GM23338 (cell line): Measurements from ENCODE around the gene RTN4IP1. TPM values are rescaled to one million over a fixed set of nuclear protein-coding genes. Genes with fewer than 3 reads are reported as not detected.

Experiments
- ATAC-seq: fragments of 200-7000 bp; cut with Tn5 transposase; 3 replicates; pipeline ENCODE4 v1.9.1; 2020
- DNase-seq: peaks from one replicate; pipeline ENCODE4 v3.0.0-alpha.2; 2015; ENCODE audit warnings: low spot score
- H2AFZ ChIP-seq: fragments of 200-600 bp; sonication (generic); 2 replicates; pipeline ENCODE4 v1.8.0; 2016; ENCODE audit warnings: antibody characterized with exemption, mild to moderate bottlenecking, moderate library complexity
- H3F3A ChIP-seq: fragments of 200-600 bp; sonication (generic); replicated peaks from 2 replicates; pipeline ENCODE4 v1.8.0; 2017; ENCODE audit warnings: antibody characterized with exemption, mixed run types, low read depth
- H3K27ac ChIP-seq: fragments of 200-600 bp; sonication (generic); 2 replicates; pipeline ENCODE4 v1.6.1; 2016; ENCODE audit warnings: low read depth
- H3K27me3 ChIP-seq: fragments of 200-600 bp; sonication (generic); 2 replicates; pipeline ENCODE4 v1.8.0; 2016; ENCODE audit warnings: mild to moderate bottlenecking, mixed run types, moderate library complexity; ENCODE audit not compliant: insufficient read depth
- H3K36me3 ChIP-seq: fragments of 200-600 bp; sonication (generic); 2 replicates; pipeline ENCODE4 v1.8.0; 2016; ENCODE audit warnings: mild to moderate bottlenecking; ENCODE audit not compliant: insufficient read depth
- H3K4me1 ChIP-seq: fragments of 200-600 bp; sonication (generic); 2 replicates; pipeline ENCODE4 v1.8.0; 2016; ENCODE audit warnings: mild to moderate bottlenecking, moderate library complexity; ENCODE audit not compliant: insufficient read depth
- H3K4me2 ChIP-seq: fragments of 200-600 bp; sonication (generic); 2 replicates; pipeline ENCODE4 v1.7.1; 2017; ENCODE audit warnings: mixed run types
- H3K4me3 ChIP-seq: fragments of 200-600 bp; sonication (generic); 2 replicates; pipeline ENCODE4 v1.6.1; 2016; ENCODE audit warnings: mixed run types
- H3K79me2 ChIP-seq: fragments of 200-600 bp; sonication (generic); replicated peaks from 2 replicates; pipeline ENCODE4 v1.8.0; 2017; ENCODE audit warnings: mild to moderate bottlenecking; ENCODE audit not compliant: insufficient read depth
- H3K9me2 ChIP-seq: fragments of 200-600 bp; sonication (generic); 2 replicates; pipeline ENCODE4 v1.8.0; 2017; ENCODE audit not compliant: insufficient read depth
- H4K20me1 ChIP-seq: fragments of 200-600 bp; sonication (generic); replicated peaks from 2 replicates; pipeline ENCODE4 v1.8.0; 2017; ENCODE audit warnings: mild to moderate bottlenecking; ENCODE audit not compliant: insufficient read depth
- H3K27ac Mint-ChIP-seq: 2 replicates; pipeline ENCODE4 v1.8.0; 2020; ENCODE audit warnings: inconsistent platforms, mild to moderate bottlenecking, moderate library complexity, mixed read lengths
- H3K27me3 Mint-ChIP-seq: 3 replicates; pipeline ENCODE4 v1.8.0; 2022; ENCODE audit warnings: low read depth, mild to moderate bottlenecking, moderate library complexity, mixed read lengths, inconsistent platforms; ENCODE audit not compliant: insufficient read depth, poor library complexity
- H3K36me3 Mint-ChIP-seq: 3 replicates; pipeline ENCODE4 v1.8.0; 2021; ENCODE audit warnings: low read depth, mild to moderate bottlenecking, inconsistent platforms, moderate library complexity, mixed read lengths
- H3K4me1 Mint-ChIP-seq: 3 replicates; pipeline ENCODE4 v1.8.0; 2020; ENCODE audit warnings: mild to moderate bottlenecking, inconsistent platforms, mixed read lengths
- H3K4me3 Mint-ChIP-seq: 3 replicates; pipeline ENCODE4 v1.8.0; 2021; ENCODE audit warnings: moderate library complexity, mild to moderate bottlenecking, inconsistent platforms, mixed read lengths
- H3K9me3 Mint-ChIP-seq: 3 replicates; pipeline ENCODE4 v1.8.0; 2020; ENCODE audit warnings: moderate library complexity, mild to moderate bottlenecking, inconsistent platforms, mixed read lengths
- CREB1 ChIP-seq: fragments of 250-450 bp; sonication (Bioruptor Pico); IDR thresholded peaks from 2 replicates; pipeline ENCODE4 v1.5.0; 2020; ENCODE audit warnings: low read depth, mild to moderate bottlenecking, moderate library complexity
- CTCF ChIP-seq, 2 experiments: fragments of 200-600 bp in 1 of 2; sonication (generic) in 1 of 2; conservative IDR thresholded peaks; 2 replicates each; pipeline versions ENCODE4 v1.5.1 to v1.6.1; 2016 to 2017; ENCODE audit warnings: antibody characterized with exemption in 2 of 2, low read depth in 2 of 2, mild to moderate bottlenecking in 2 of 2, moderate library complexity in 1 of 2
- ETS1 ChIP-seq: IDR thresholded peaks from 2 replicates; pipeline ENCODE4 v1.6.1; 2016; ENCODE audit warnings: antibody characterized with exemption
- EZH2 ChIP-seq: fragments of 200-600 bp; sonication (generic); IDR thresholded peaks from one replicate; pipeline ENCODE4 v1.8.0; 2017; ENCODE audit warnings: antibody characterized with exemption, mild to moderate bottlenecking, low read depth; ENCODE audit not compliant: unreplicated experiment
- EZH2phosphoT487 ChIP-seq: fragments of 200-600 bp; sonication (generic); IDR thresholded peaks from one replicate; pipeline ENCODE4 v1.8.1; 2018; ENCODE audit warnings: antibody characterized with exemption; ENCODE audit not compliant: unreplicated experiment
- JUNB ChIP-seq: IDR thresholded peaks from one replicate; pipeline ENCODE4 v1.6.1; 2016; ENCODE audit warnings: antibody characterized with exemption; ENCODE audit not compliant: unreplicated experiment
- NANOG ChIP-seq: IDR thresholded peaks from 2 replicates; pipeline ENCODE4 v1.6.1; 2016; ENCODE audit warnings: antibody characterized with exemption, borderline replicate concordance
- POLR2AphosphoS5 ChIP-seq: IDR thresholded peaks from 2 replicates; pipeline ENCODE4 v1.6.1; 2016; ENCODE audit warnings: antibody characterized with exemption, low read depth
- REST ChIP-seq: IDR thresholded peaks from one replicate; pipeline ENCODE4 v1.6.1; 2018; ENCODE audit warnings: antibody characterized with exemption; ENCODE audit not compliant: unreplicated experiment
- STAT1 ChIP-seq: IDR thresholded peaks from one replicate; pipeline ENCODE4 v1.6.1; 2016; ENCODE audit warnings: antibody characterized with exemption; ENCODE audit not compliant: unreplicated experiment
- ZNF114 ChIP-seq: fragments of 250-450 bp; sonication (Bioruptor Pico); IDR thresholded peaks from 2 replicates; pipeline ENCODE4 v1.5.0; 2020; ENCODE audit warnings: mild to moderate bottlenecking, moderate library complexity
- ZNF331 ChIP-seq: fragments of 250-450 bp; sonication (Bioruptor Pico); IDR thresholded peaks from 2 replicates; pipeline ENCODE4 v1.5.0; 2020; ENCODE audit warnings: low read depth, mild to moderate bottlenecking, moderate library complexity
- ZNF462 ChIP-seq: fragments of 250-450 bp; sonication (Bioruptor Pico); IDR thresholded peaks from 2 replicates; pipeline ENCODE4 v1.5.0; 2020; ENCODE audit warnings: mild to moderate bottlenecking, moderate library complexity
- polyA plus RNA-seq: library from polyadenylated mRNA; unstranded; fragments of >200 nt; fragmentation: Nextera tagmentation; extraction: Ambion mirVana; gene quantifications from 2 replicates; pipeline ENCODE4 v1.2.1, GENCODE V29; 2016
- total RNA-seq: library from RNA; depleted of rRNA; stranded (reverse); fragments of >200 nt; shearing (Covaris generic); gene quantifications from 2 replicates; pipeline ENCODE4 v1.2.3, GENCODE V29; 2014

Gene RTN4IP1
- total and polyA plus RNA-seq, 2 experiments from 2014 or later, result 14.5 to 17.5 TPM

- Histone ChIP-seq H3K9me2 (no peaks in the 10 kb centered on the region), H3K4me3 (no peak overlapping the region), H4K20me1 (no peaks in the 10 kb centered on the region), H3K4me2 (no peak overlapping the region), H3K79me2 (peaks cover 79% of the 10 kb centered on the region), H3K36me3 (no peaks in the 10 kb centered on the region), H2AFZ (no peak overlapping the region), H3K4me1 (peaks cover 22% of the 10 kb centered on the region), H3F3A (no peaks in the 10 kb centered on the region; the same call in 1 of the 2 replicates), H3K27ac (no peak overlapping the region), H3K27me3 (no peaks in the 10 kb centered on the region)
- TF ChIP-seq EZH2phosphoT487 (no peak), REST (no peak), CTCF (conservative IDR thresholded peaks at IDR 0.05; ENCODE audit: low read depth in 2 of 2) (no peak), JUNB (no peak), NANOG (no peak), CREB1 (CRISPR knock-in tag) (no peak), POLR2AphosphoS5 (no peak), ZNF462 (CRISPR knock-in tag) (no peak), ETS1 (no peak), ZNF114 (CRISPR knock-in tag) (no peak), ZNF331 (CRISPR knock-in tag) (no peak), STAT1 (no peak), EZH2 (no peak)
- Mint-ChIP-seq H3K36me3 (peaks cover 15% of the 10 kb centered on the region), H3K4me3 (no peak overlapping the region; the same call in 2 of the 3 replicates), H3K4me1 (peaks cover 22% of the 10 kb centered on the region; the same call in 2 of the 3 replicates), H3K9me3 (no peaks in the 10 kb centered on the region), H3K27ac (no peak overlapping the region), H3K27me3 (no peaks in the 10 kb centered on the region)
- ATAC-seq (no peak), DNase-seq (no peak)
These were observed 2.0 kb upstream of the RTN4IP1 start for GRCh38 chr6:106631346-106631745.
